Glutamatergic neuron (in vitro differentiated cells): Measurements from ENCODE around the gene RARA. TPM values are rescaled to one million over a fixed set of nuclear protein-coding genes. Genes with fewer than 3 reads are reported as not detected.

Experiments used
- DNase-seq: peaks from one replicate; pipeline ENCODE4 v3.0.0; 2022
- H3K27ac Mint-ChIP-seq: one replicate; pipeline ENCODE4 v1.8.0; 2020; ENCODE audit warnings: mild to moderate bottlenecking, mixed read lengths, inconsistent platforms; ENCODE audit not compliant: unreplicated experiment
- H3K27me3 Mint-ChIP-seq: one replicate; pipeline ENCODE4 v1.8.0; 2020; ENCODE audit warnings: mild to moderate bottlenecking, moderate library complexity, mixed read lengths, inconsistent platforms; ENCODE audit not compliant: unreplicated experiment
- H3K36me3 Mint-ChIP-seq: one replicate; pipeline ENCODE4 v1.8.0; 2020; ENCODE audit warnings: mild to moderate bottlenecking, mixed read lengths, inconsistent platforms; ENCODE audit not compliant: unreplicated experiment
- H3K4me1 Mint-ChIP-seq: one replicate; pipeline ENCODE4 v1.8.0; 2020; ENCODE audit warnings: mild to moderate bottlenecking, low read depth, mixed read lengths, inconsistent platforms; ENCODE audit not compliant: unreplicated experiment
- H3K4me3 Mint-ChIP-seq: one replicate; pipeline ENCODE4 v1.8.0; 2020; ENCODE audit warnings: mild to moderate bottlenecking, mixed read lengths, inconsistent platforms; ENCODE audit not compliant: unreplicated experiment
- H3K9me3 Mint-ChIP-seq: one replicate; pipeline ENCODE4 v1.8.0; 2020; ENCODE audit warnings: mild to moderate bottlenecking, moderate library complexity, mixed read lengths, inconsistent platforms; ENCODE audit not compliant: unreplicated experiment
- CTCF ChIP-seq: fragments of 200-600 bp; sonication (generic); IDR thresholded peaks from one replicate; pipeline ENCODE4 v1.5.0; 2021; ENCODE audit not compliant: partially characterized antibody, unreplicated experiment
- total RNA-seq: library from RNA; stranded (reverse); fragmentation: NEBNext Ultra II Directional; extraction: Animal tissue kit (Norgen Biotek cat#: 25700); gene quantifications from one replicate; pipeline ENCODE4 v1.2.1, GENCODE V29; 2021; ENCODE audit not compliant: unreplicated experiment

RARA gene
- total RNA-seq, 1 donor from 2014 or later, result 26.2 TPM

- Mint-ChIP-seq H3K27ac (peak overlapping the region; percentile 55), H3K4me3 (peak overlapping the region; percentile 74), H3K27me3 (peaks cover 12% of the 10 kb centered on the region), H3K9me3 (peaks cover 10% of the 10 kb centered on the region), H3K36me3 (no peaks in the 10 kb centered on the region), H3K4me1 (peaks cover 25% of the 10 kb centered on the region)
- peak; percentile 94 for DNase-seq
- peak; percentile 97 for TF ChIP-seq CTCF
Measured at GRCh38 chr17:40355123-40355803, 46.3 kb downstream of the RARA start.

GRCh38 chr17:40355804-40356758 is 47.1 kb downstream of the RARA start:
- Mint-ChIP-seq H3K4me1 (peaks cover 24% of the 10 kb centered on the region), H3K9me3 (peaks cover 10% of the 10 kb centered on the region), H3K27ac (peak overlapping the region; percentile 55), H3K36me3 (no peaks in the 10 kb centered on the region), H3K27me3 (peaks cover 12% of the 10 kb centered on the region), H3K4me3 (no peak overlapping the region)
- no peak for TF ChIP-seq CTCF
- DNase-seq, result peak; percentile 68

- Mint-ChIP-seq H3K36me3 (no peaks in the 10 kb centered on the region), H3K4me3 (no peak overlapping the region), H3K4me1 (peaks cover 18% of the 10 kb centered on the region), H3K27me3 (peaks cover 11% of the 10 kb centered on the region), H3K9me3 (peaks cover 13% of the 10 kb centered on the region), H3K27ac (no peak overlapping the region)
- DNase-seq, result no peak
- no peak for TF ChIP-seq CTCF
Measured at GRCh38 chr17:40356990-40357881, 48.3 kb downstream of the RARA start.

GRCh38 chr17:40358323-40359038 is 49.5 kb downstream of the RARA start:
- peak; percentile 98 for TF ChIP-seq CTCF
- H3K9me3 Mint-ChIP-seq, result peaks cover 7% of the 10 kb centered on the region
- no peak overlapping the region for H3K27ac Mint-ChIP-seq
- peaks cover 14% of the 10 kb centered on the region for H3K4me1 Mint-ChIP-seq
- peak overlapping the region; percentile 35 for H3K4me3 Mint-ChIP-seq
- H3K36me3 Mint-ChIP-seq, result no peaks in the 10 kb centered on the region
- peak; percentile 94 for DNase-seq
- peaks cover 6% of the 10 kb centered on the region for H3K27me3 Mint-ChIP-seq
